NCI-H748 (cell line): ENCODE data around the gene C1S.
"Not testable (repeated sequence)": the region's sequence is repeated elsewhere in the genome, so short reads cannot be mapped to it uniquely, and the experiment has no call there.

ENCODE experiments used
- DNase-seq: peaks from one replicate; lab custom pipeline; 2025; ENCODE audit not compliant: unreplicated experiment; lab: John Stamatoyannopoulos, UW

Gene C1S

GRCh38 chr12:7046383-7047105 lies 14.0 kb upstream of the C1S start:
- DNase-seq, result no peak

DNA sequence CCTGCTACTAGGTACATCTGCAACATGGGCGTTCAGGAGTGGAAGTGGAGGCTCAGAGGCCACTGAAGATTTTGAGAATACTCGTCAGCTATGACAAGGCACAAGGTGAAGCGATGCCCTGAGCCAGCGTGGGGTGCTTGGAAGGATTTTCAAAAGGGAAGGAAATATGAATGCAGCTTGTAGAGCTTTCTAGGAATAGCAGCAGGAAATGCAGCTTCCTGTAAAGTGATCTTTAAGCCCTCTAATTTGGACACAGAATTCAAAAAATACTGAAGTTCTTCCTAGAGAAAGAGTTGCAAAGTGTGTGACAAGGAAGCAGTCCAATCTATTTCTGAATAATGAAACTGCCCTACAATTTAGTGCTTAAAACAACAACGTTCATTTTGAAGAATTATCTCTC lies 13.2 kb upstream of the C1S start:
- DNase-seq, result no peak

DNA sequence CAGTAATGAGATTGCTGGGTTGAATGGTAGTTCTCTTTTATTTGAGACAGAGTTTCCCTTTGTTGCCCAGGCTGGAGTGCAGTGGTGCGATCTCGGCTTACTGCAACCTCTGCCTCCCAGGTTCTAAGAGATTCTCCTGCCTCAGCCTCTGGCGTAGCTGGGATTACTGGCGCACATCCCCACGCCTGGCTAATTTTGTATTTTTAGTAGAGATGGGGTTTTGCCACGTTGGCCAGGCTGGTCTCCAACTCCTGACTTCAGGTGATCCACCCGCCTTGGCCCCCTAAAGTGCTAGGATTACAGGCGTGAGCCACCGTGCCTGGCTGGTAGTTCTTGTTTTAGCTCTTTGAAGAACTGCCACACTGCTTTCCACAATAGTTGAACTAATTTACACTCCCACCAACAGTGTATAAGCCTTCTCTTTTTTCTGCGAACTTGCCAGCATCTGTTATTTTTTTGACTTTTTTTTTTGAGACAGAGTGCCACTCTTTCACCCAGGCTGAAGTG lies 11.0 kb upstream of the C1S start:
- DNase-seq, result not testable (repeated sequence)

- not testable (repeated sequence) for DNase-seq
These were observed 10.5 kb upstream of the C1S start for GRCh38 chr12:7049973-7050372.

- no peak for DNase-seq
These were observed 5.6 kb upstream of the C1S start for GRCh38 chr12:7054925-7055324.

- DNase-seq, result not testable (repeated sequence)
These were observed 4.8 kb upstream of the C1S start for GRCh38 chr12:7055736-7056135.

DNA sequence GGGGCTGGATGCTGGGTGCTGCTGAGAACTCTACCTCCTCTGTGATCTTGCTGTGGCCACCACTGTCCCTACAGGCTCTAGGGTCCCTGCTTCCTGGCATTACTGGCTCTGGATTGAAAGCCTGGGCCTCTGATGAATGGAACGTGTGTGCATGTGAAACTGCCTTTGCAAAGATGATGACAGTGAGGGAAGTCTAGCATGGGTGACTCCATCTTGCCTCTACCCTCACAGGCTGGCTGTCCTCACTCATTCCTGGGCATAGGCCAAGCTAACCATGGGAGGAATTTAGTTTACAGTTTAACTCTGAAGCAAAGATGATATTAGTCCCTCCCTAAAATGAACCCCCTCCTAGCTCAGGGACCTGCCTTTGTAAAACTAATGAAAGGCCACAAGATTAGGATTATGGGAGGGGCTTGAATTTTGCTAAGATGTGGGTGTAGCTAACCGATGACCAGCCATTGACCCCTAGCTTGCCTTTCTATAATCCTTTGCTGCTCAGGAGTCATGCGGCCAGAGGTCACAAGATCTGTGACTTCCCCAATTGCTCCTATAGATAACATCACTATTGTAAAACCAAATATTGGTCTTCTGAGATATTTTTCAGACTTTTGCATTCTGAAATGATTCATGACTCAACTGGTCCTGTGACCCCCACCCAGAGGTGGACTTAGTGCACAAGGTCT lies 2.2 kb upstream of the C1S start:
- DNase-seq, result no peak

- no peak for DNase-seq
These were observed 1.6 kb upstream of the C1S start for GRCh38 chr12:7058850-7059395.

- no peak for DNase-seq
These were observed 738 bp upstream of the C1S start for GRCh38 chr12:7059780-7060179.

GRCh38 chr12:7061138-7061537 lies 620 bp downstream of the C1S start:
- DNase-seq, result no peak

DNA sequence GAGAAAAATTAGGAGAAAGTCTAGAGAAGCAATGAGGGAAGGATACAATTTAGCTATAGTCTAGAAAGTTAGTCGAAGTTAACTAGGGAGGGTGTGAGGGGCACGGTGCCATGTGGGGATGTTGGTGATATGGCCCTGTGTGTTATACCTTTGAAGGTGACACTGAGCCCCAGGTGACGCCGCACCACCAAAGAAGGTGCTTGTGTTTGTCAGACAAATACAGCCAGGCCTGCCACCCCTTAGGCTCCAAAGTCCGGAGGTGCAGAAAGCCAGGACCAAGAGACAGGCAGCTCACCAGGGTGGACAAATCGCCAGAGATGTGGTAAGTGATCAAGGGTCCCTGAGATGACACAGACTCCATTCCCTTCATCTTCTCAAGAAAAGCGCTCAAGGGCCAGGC lies 1.1 kb downstream of the C1S start:
- no peak for DNase-seq

DNA sequence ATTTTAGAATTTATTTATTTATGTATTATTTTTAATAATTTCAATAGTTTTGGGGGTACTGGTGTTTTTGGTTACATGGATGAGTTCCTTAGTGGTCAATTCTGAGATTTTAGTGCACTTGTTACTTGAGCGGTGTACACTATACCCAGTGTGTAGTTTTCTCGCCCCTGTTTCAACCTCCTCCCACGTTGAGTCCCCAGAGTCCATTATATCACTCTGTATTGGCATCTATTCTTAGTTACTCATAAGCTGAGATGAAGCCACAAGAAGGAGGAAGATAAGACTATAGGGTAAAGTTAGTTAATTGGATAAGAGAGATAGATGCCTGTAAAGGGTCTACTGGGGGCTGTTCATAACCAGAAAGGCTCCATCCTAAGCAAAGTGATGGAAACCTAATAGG lies 4.0 kb downstream of the C1S start:
- no peak for DNase-seq

- DNase-seq, result no peak
These were observed 4.6 kb downstream of the C1S start for GRCh38 chr12:7065073-7065623.

DNA sequence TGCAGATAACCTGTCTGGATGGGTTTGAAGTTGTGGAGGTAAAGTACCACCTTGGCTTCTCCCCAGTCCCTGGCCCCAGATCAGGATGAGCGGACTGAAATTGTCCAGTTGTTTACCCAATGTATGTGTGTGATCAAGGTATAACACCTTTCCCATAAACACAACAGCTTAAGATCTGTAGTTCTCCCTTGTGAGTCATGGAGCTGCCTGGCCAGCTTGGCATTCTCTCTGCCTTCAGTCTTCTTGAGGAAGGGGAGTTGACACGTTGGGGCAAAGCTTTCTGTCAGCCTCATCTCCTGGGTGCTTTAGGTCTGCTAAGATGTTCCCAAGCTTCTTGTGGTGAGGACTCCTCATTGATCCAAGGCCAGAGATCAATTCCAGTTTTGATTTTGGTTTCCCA lies 6.1 kb downstream of the C1S start:
- DNase-seq, result no peak

- no peak for DNase-seq
These were observed 6.6 kb downstream of the C1S start for GRCh38 chr12:7067096-7067495.

DNA sequence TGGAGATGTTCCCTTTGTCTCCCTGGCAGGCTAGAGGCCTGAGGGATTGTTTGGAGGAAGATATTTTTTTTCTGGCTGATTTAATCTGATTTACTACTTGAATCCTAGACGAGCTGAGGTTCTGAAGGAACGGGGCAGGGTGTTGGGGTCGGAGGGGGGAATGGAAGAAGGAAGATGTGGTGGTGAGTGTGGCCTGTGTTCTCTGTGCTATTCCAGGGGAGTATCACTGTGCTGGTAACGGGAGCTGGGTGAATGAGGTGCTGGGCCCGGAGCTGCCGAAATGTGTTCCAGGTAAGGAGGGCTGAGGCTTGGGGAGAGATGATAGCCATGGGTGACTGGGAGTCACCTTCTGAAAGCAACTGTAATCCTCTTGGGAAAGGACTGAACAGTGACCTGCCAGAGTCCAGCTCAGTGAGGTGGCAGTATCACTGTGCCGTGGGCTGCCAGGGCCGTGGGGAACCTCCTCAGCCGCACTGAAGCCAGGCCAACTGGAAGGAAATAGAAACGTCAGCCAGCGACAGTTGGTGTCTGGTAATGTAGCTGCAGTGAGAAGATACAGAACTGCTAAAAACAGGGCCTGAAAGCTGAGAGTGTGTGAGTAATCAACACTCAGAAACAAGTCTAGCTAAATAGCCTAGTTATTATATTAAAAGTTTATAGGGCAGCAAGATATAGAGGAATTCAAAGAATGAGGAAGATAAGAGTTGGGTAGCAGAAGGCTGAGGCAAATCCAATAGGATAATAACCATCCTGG lies 7.9 kb downstream of the C1S start:
- no peak for DNase-seq

- DNase-seq, result no peak
These were observed 8.5 kb downstream of the C1S start for GRCh38 chr12:7068994-7069346.

- DNase-seq, result no peak
These were observed 8.9 kb downstream of the C1S start for GRCh38 chr12:7069386-7069785.

GRCh38 chr12:7072035-7072434 lies 11.5 kb downstream of the C1S start:
- no peak for DNase-seq

- no peak for DNase-seq
These were observed 12.0 kb downstream of the C1S start for GRCh38 chr12:7072554-7072953.

DNA sequence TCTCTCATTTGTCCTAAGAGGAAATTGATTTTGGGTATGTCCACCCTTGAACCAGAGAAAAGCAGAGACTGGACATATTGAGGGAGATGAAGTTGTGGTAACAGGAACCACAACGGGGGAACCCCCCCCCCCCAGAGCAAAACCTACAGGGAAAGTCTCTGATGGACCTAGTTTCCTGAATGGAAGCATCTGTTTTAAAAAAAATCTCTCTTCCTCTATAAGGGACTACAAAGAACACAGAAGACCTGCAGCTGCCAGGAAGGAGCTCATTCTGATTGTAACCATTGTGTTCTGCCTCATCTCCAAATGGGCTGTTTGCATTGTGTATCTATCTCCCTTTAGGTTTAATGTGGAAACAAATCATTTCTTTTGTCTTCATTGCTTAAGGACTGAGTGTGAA lies 13.4 kb downstream of the C1S start:
- DNase-seq, result no peak
